ENCODE data around the gene EPS8L3.
"Not testable (repeated sequence)": the region's sequence is repeated elsewhere in the genome, so short reads cannot be mapped to it uniquely, and the experiment has no call there.

EPS8L3 gene

GRCh38 chr1:109719337-109719837, 44.3 kb downstream of the EPS8L3 start:
- in situ Hi-C loops (cut with MboI; ENCODE audit: low sequenced_read_pairs), result no loop called here
- no peaks in the 10 kb centered on the region for H3K36me3 ChIP-seq (replicated peaks)
- DNase-seq (ENCODE audit: low spot score in 2 of 2), result no peak
- no peak overlapping the region for H3K4me3 ChIP-seq
- H3K27me3 ChIP-seq (ENCODE audit: low read depth), result no peaks in the 10 kb centered on the region; the same call in 1 of the 2 replicates
- 0 out of 2 replicates have a peak, but pooled peaks cover 2% of the 10 kb centered on the region for H3K9me3 ChIP-seq
- peaks cover 19% of the 10 kb centered on the region for H3K4me1 ChIP-seq

GRCh38 chr1:109718495-109718894, 45.2 kb downstream of the EPS8L3 start:
- Histone ChIP-seq H3K9me3 (0 out of 2 replicates have a peak, but pooled peaks cover 2% of the 10 kb centered on the region), H3K36me3 (replicated peaks) (no peaks in the 10 kb centered on the region), H3K4me3 (no peak overlapping the region), H3K27me3 (ENCODE audit: low read depth) (no peaks in the 10 kb centered on the region; the same call in 1 of the 2 replicates), H3K4me1 (peaks cover 19% of the 10 kb centered on the region)
- in situ Hi-C loops (cut with MboI; ENCODE audit: low sequenced_read_pairs), result no loop called here
- no peak for DNase-seq (ENCODE audit: low spot score in 2 of 2)

- in situ Hi-C loops (cut with MboI; ENCODE audit: low sequenced_read_pairs), result no loop called here
- H3K9me3 ChIP-seq, result 0 out of 2 replicates have a peak, but pooled peaks cover 2% of the 10 kb centered on the region
Observed at GRCh38 chr1:109717729-109718128, 46.0 kb downstream of the EPS8L3 start.

GRCh38 chr1:109716570-109717090, 47.1 kb downstream of the EPS8L3 start:
- in situ Hi-C loops (cut with MboI; ENCODE audit: low sequenced_read_pairs), result no loop called here
- no peaks in the 10 kb centered on the region for H3K27me3 ChIP-seq (ENCODE audit: low read depth)
- H3K4me3 ChIP-seq, result no peak overlapping the region
- no peaks in the 10 kb centered on the region for H3K36me3 ChIP-seq (replicated peaks)
- DNase-seq (ENCODE audit: low spot score in 2 of 2), result no peak
- no peaks in the 10 kb centered on the region for H3K9me3 ChIP-seq
- H3K4me1 ChIP-seq, result peaks cover 15% of the 10 kb centered on the region

More at GRCh38 chr1:109717729-109718128, 46.0 kb downstream of the EPS8L3 start:
- Histone ChIP-seq H3K36me3 (replicated peaks) (no peaks in the 10 kb centered on the region), H3K4me1 (peaks cover 19% of the 10 kb centered on the region), H3K4me3 (no peak overlapping the region), H3K27me3 (ENCODE audit: low read depth) (no peaks in the 10 kb centered on the region; the same call in 1 of the 2 replicates)
- no peak for DNase-seq (ENCODE audit: low spot score in 2 of 2)

DNA sequence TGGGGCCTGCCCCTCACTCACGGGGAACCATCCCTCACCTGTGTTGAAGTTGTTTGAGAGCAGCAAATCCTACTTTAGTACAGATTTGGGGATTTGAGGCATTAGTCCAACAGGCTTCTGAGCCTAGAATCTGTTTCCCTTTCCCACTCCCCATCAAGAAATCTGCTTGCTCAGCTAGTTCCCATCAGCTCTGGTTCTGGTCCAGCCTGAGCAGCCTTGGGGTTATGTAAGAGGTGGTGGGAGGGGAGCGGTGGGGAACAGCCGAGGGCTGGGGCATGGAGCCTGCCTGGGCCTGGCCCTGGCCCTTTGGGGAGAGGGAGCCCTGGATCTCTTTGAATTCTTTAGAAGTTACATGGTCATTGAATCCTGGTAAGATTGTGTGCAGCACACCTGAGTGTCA, 47.6 kb downstream of the EPS8L3 start:
- H3K36me3 ChIP-seq (replicated peaks), result no peaks in the 10 kb centered on the region
- no peak for DNase-seq (ENCODE audit: low spot score in 2 of 2)
- no peaks in the 10 kb centered on the region for H3K27me3 ChIP-seq (ENCODE audit: low read depth)
- H3K4me1 ChIP-seq, result peaks cover 10% of the 10 kb centered on the region
- no peak overlapping the region for H3K4me3 ChIP-seq
- no peaks in the 10 kb centered on the region for H3K9me3 ChIP-seq
- in situ Hi-C loops (cut with MboI; ENCODE audit: low sequenced_read_pairs), result no loop called here

DNA sequence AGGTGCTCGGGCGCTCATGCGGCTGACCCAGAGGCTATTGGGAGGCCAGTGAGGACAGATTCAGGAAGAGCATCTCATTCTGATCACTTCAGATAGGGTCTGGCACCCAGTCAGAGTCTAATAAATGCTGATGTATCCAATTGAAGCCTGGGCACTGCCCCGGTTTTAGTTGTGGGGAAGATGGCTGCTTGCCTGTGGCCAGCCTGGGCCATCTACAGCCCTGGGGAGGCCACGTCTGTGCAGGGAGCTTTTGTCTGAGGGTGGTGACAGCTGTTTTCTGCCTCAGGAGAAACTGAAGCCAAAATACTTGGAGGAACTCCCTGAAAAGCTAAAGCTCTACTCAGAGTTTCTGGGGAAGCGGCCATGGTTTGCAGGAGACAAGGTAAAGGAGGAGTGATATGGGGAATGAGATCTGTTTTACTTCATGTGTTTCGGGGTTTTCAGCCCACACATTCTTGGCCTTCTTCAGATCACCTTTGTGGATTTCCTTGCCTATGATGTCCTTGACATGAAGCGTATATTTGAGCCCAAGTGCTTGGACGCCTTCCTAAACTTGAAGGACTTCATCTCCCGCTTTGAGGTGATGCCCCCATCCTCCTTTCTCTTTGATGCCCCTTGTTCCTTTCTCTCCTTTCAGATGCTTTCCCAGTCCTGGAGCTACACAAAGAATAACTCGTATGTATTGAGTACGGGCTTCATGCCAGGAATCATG, 48.9 kb downstream of the EPS8L3 start:
- DNase-seq (ENCODE audit: low spot score in 2 of 2), result no peak
- Histone ChIP-seq H3K4me1 (peaks cover 7% of the 10 kb centered on the region), H3K27me3 (ENCODE audit: low read depth) (no peaks in the 10 kb centered on the region), H3K36me3 (replicated peaks) (no peaks in the 10 kb centered on the region), H3K9me3 (no peaks in the 10 kb centered on the region), H3K4me3 (no peak overlapping the region)
- in situ Hi-C loops (cut with MboI; ENCODE audit: low sequenced_read_pairs), result no loop called here

DNA sequence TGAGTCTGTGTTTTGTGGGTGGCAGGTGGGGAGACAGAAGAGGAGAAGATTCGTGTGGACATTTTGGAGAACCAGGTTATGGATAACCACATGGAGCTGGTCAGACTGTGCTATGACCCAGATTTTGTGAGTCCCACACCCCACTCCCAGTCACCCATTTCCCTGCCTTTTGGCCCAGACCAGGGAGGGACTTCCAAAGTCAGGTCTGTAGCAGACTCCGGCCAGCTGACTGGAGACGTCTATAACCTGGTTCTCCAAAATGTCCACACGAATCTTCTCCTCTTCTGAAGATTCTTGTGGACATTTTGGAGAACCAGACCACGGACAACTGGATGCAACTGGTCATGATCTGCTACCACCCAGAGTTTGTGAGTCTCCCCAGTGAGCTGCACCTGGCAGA, 50.1 kb downstream of the EPS8L3 start:
- no peak overlapping the region for H3K4me3 ChIP-seq
- no peaks in the 10 kb centered on the region for H3K27me3 ChIP-seq (ENCODE audit: low read depth)
- H3K36me3 ChIP-seq (replicated peaks), result no peaks in the 10 kb centered on the region
- no peaks in the 10 kb centered on the region for H3K9me3 ChIP-seq
- in situ Hi-C loops (cut with MboI; ENCODE audit: low sequenced_read_pairs), result no loop called here
- H3K4me1 ChIP-seq, result no peaks in the 10 kb centered on the region
- no peak for DNase-seq (ENCODE audit: low spot score in 2 of 2)

GRCh38 chr1:109712321-109712864, 51.3 kb downstream of the EPS8L3 start:
- Histone ChIP-seq H3K4me1 (no peaks in the 10 kb centered on the region), H3K4me3 (no peak overlapping the region), H3K9me3 (no peaks in the 10 kb centered on the region), H3K27me3 (ENCODE audit: low read depth) (no peaks in the 10 kb centered on the region), H3K36me3 (replicated peaks) (no peaks in the 10 kb centered on the region)
- in situ Hi-C loops (cut with MboI; ENCODE audit: low sequenced_read_pairs), result no loop called here
- DNase-seq (ENCODE audit: low spot score in 2 of 2), result no peak

- H3K4me1 ChIP-seq; H3K36me3 ChIP-seq (replicated peaks); in situ Hi-C loops (cut with MboI; ENCODE audit: low sequenced_read_pairs); DNase-seq (ENCODE audit: low spot score in 2 of 2); H3K9me3 ChIP-seq; H3K4me3 ChIP-seq; H3K27me3 ChIP-seq (ENCODE audit: low read depth): not testable (repeated sequence)
Observed at GRCh38 chr1:109711593-109712320, 52.0 kb downstream of the EPS8L3 start, which contains the start of gene GSTM5. Gene GSTM5 (plus strand): TSS chr1:109712251. CDS start chr1:109712313, 62 bp downstream.

- H3K4me1 ChIP-seq; H3K9me3 ChIP-seq; DNase-seq (ENCODE audit: low spot score in 2 of 2); H3K4me3 ChIP-seq; H3K36me3 ChIP-seq (replicated peaks); H3K27me3 ChIP-seq (ENCODE audit: low read depth); in situ Hi-C loops (cut with MboI; ENCODE audit: low sequenced_read_pairs): not testable (repeated sequence)
Observed at GRCh38 chr1:109709822-109710221, 53.9 kb downstream of the EPS8L3 start.

- H3K36me3 ChIP-seq (replicated peaks), result not testable (repeated sequence)
Observed at GRCh38 chr1:109708949-109709348, 54.8 kb downstream of the EPS8L3 start.

DNA sequence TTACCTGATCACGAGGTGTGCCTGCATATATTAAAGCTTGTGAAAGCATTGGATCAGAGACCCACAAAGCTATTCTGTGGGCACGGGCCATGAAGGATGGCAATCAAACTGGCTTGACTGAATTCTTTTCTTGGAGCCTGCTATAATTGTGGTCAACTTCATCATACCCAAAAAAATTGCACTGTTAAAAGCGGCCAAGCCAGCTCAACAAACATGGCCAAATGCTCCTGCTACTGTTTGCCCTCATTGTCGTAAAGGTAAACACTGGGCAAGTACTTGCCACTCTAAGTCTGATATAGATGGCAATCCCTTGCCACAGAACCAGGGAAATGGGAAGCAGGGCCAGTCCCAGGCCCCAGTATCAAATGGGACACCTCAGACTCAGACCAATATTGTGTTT, 58.3 kb downstream of the EPS8L3 start:
- no peaks in the 10 kb centered on the region for H3K27me3 ChIP-seq (ENCODE audit: low read depth)
- H3K4me3 ChIP-seq, result no peak overlapping the region
- H3K36me3 ChIP-seq (replicated peaks), result no peaks in the 10 kb centered on the region
- peaks cover 4% of the 10 kb centered on the region; the same call in 1 of the 2 replicates for H3K9me3 ChIP-seq
- DNase-seq (ENCODE audit: low spot score in 2 of 2), result no peak
- in situ Hi-C loops (cut with MboI; ENCODE audit: low sequenced_read_pairs), result no loop called here
- H3K4me1 ChIP-seq, result no peaks in the 10 kb centered on the region

More at GRCh38 chr1:109708949-109709348, 54.8 kb downstream of the EPS8L3 start:
- DNase-seq (ENCODE audit: low spot score in 2 of 2); H3K4me3 ChIP-seq; H3K4me1 ChIP-seq; H3K27me3 ChIP-seq (ENCODE audit: low read depth); H3K9me3 ChIP-seq; in situ Hi-C loops (cut with MboI; ENCODE audit: low sequenced_read_pairs): not testable (repeated sequence)

- DNase-seq (ENCODE audit: low spot score in 2 of 2), result no peak
- Histone ChIP-seq H3K9me3 (peaks cover 4% of the 10 kb centered on the region; the same call in 1 of the 2 replicates), H3K36me3 (replicated peaks) (no peaks in the 10 kb centered on the region), H3K4me1 (no peaks in the 10 kb centered on the region), H3K4me3 (no peak overlapping the region), H3K27me3 (ENCODE audit: low read depth) (no peaks in the 10 kb centered on the region)
- in situ Hi-C loops (cut with MboI; ENCODE audit: low sequenced_read_pairs), result no loop called here
Observed at GRCh38 chr1:109704173-109704572, 59.5 kb downstream of the EPS8L3 start.
